Fibroblast of pulmonary artery (primary cell): ENCODE results near the gene GNPAT.

Source experiments
- DNase-seq: peaks from one replicate; pipeline ENCODE4 v3.0.0-alpha.2; 2010; ENCODE audit warnings: low read depth
- H3K4me3 ChIP-seq: replicated peaks from 2 replicates; pipeline ENCODE4 v1.5.1; 2011; ENCODE audit warnings: low read depth, mild to moderate bottlenecking, control low read depth, low read length, moderate library complexity
- CTCF ChIP-seq: IDR thresholded peaks from 2 replicates; pipeline ENCODE4 v1.5.1; 2011; ENCODE audit warnings: mild to moderate bottlenecking, control low read depth, low read length, inconsistent platforms; ENCODE audit errors: missing control alignments

GNPAT gene

DNA sequence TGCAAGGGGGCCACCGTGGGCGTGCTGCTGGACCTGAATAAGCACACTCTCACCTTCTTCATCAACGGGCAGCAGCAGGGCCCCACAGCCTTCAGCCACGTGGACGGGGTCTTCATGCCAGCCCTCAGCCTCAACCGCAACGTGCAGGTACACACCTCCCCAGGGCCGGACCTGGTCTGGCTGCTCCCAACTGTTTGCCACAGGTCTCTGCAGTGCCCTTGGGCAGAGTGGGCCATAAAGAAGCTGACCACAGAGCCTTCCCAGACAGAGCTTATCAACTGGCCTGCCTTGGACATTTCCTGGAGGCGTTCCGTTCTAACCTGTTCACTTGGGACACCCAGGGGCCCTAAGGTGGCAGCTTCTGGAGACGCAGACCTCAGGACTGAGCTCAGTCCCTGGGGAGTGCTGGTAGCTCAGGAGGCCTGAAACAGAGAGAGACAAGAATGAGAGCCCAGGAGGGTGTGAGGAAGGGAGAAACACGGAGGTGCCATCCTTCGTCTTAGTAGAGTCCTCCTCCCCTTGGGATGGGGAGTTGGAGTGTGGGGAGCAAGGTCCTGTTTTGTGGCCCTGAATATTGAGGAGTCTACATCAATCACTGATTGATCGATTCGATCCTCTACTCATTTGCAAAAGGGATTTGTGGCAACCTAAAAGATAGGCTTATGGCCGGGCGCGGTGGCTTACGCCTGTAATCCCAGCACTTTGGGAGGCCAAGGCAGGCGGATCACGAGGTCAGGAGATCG lies 27.0 kb upstream of the GNPAT start:
- TF ChIP-seq CTCF: no peak
- no peak for DNase-seq
- H3K4me3 ChIP-seq: no peak overlapping the region

DNA sequence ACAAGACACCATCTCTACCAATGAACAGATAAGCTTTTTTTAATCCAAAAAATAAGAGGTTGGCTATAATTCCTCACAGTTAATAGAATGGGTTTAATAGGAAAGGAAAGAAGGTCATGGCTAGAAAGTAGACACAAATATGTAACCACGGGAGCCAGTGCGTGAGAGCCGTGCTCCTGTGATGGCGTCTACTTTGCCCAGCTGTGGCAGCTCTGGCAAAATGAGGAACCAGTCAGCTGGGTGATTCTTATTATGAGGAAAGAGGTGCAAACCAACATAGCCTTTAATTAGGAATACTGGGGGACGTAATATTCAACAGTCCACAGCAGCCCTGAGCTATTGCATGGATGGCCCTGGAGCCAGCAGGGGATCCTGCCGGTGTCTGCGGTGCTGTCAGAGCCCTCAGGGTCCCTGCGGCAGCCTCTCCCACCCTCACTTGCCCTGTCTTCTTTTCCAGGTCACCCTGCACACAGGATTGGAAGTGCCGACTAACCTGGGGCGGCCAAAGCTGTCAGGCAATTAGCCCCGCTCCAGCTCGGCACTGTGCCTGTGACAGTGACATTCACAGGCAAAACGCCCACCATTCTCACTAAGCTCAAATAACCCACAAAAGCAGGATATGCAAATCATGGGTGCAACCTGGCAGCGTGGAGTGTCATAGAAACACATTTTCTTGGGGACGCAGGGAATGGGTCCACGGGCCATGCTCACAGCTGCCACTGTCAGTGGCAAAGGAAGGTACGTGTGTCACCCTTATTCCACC lies 25.9 kb upstream of the GNPAT start:
- no peak overlapping the region for H3K4me3 ChIP-seq
- no peak for TF ChIP-seq CTCF
- no peak for DNase-seq

DNA sequence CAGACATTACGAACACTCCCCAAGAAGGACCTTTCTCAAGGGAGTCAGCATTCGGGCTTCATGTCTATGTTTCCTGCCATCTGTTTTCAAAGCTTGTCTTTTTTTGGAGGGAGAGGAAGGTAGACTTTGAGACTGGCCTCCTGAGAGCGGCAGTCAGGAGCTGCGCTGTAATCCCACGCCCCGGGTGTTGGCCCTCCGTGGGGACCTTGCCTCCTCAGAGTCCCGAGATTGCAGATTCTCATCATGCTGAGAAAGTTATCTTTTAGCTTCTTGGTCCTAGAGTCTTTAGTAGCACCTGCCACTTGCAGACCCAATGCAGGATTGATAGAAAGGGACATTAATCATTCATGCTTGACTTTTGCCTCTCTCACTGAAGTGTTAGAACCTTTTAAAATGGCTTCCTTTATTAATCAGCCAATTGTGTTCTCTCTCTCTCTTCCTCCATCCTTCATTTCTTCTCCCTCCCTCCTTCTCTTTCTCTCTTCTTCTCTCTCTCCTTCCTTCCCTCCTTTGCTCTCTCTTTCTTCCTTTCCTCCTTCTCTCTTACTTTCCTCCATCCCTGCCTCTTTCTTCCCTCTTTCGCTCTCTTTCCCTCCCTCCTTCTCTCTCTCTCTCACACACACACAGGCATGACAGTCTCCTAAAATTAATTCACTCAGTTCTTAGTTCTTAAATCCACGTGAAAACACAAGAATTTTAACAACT lies 25.2 kb upstream of the GNPAT start:
- H3K4me3 ChIP-seq: no peak overlapping the region
- TF ChIP-seq CTCF: no peak
- DNase-seq: no peak

GRCh38 chr1:231216498-231216897 lies 24.5 kb upstream of the GNPAT start:
- TF ChIP-seq CTCF: no peak
- DNase-seq: no peak
- no peak overlapping the region for H3K4me3 ChIP-seq

DNA sequence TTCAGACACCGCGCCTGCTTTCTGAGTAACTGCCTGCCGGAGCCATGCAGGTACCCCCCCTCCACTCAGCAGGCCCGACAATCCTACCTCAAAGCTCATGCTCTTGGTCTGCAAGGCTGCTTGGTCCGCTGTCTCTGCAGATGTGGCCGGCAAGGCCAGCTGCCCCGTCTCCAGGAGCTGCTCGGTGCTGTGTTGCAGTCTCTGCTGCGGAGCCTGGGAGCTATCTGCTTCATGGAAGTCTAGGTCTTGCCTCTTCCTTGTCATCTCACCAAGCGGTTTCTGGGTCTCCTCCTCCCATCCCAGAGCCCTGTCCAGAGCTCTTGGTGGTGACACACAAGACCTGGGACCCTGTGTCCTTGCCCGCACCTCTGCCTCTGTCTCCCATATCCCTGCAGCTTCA lies 24.0 kb upstream of the GNPAT start:
- H3K4me3 ChIP-seq: no peak overlapping the region
- DNase-seq: no peak
- TF ChIP-seq CTCF: no peak

GRCh38 chr1:231218078-231218477 lies 22.9 kb upstream of the GNPAT start:
- TF ChIP-seq CTCF: no peak
- no peak for DNase-seq
- H3K4me3 ChIP-seq: no peak overlapping the region
